Measurements from ENCODE around the gene SHC3.

Gene SHC3

GRCh38 chr9:89153232-89154017 lies 25.2 kb downstream of the SHC3 start:
- H3K27ac ChIP-seq = no peak overlapping the region
- no peak for TF ChIP-seq CTCF (conservative IDR thresholded peaks at IDR 0.05)

- no peak for TF ChIP-seq CTCF (conservative IDR thresholded peaks at IDR 0.05)
- no peak overlapping the region for H3K27ac ChIP-seq
These were observed 28.9 kb downstream of the SHC3 start for GRCh38 chr9:89149726-89150125.

GRCh38 chr9:89145097-89145496 lies 33.5 kb downstream of the SHC3 start:
- TF ChIP-seq CTCF (conservative IDR thresholded peaks at IDR 0.05) = no peak
- no peak overlapping the region for H3K27ac ChIP-seq

- no peak overlapping the region for H3K27ac ChIP-seq
- no peak for TF ChIP-seq CTCF (conservative IDR thresholded peaks at IDR 0.05)
These were observed 34.4 kb downstream of the SHC3 start for GRCh38 chr9:89144238-89144637.

GRCh38 chr9:89143266-89143665 lies 35.4 kb downstream of the SHC3 start:
- no peak for TF ChIP-seq CTCF (conservative IDR thresholded peaks at IDR 0.05)
- H3K27ac ChIP-seq = no peak overlapping the region

GRCh38 chr9:89139455-89139854 lies 39.2 kb downstream of the SHC3 start:
- no peak overlapping the region for H3K27ac ChIP-seq
- TF ChIP-seq CTCF (conservative IDR thresholded peaks at IDR 0.05) = no peak

- H3K27ac ChIP-seq = no peak overlapping the region
These were observed 39.9 kb downstream of the SHC3 start for GRCh38 chr9:89138463-89139390.

More at GRCh38 chr9:89138463-89139390, 39.9 kb downstream of the SHC3 start:
- no peak for TF ChIP-seq CTCF (conservative IDR thresholded peaks at IDR 0.05)

Data from VCaP (cell line).